ENCODE measurements around the gene KCNT2. TPM values are rescaled to one million over a fixed set of nuclear protein-coding genes. Genes with fewer than 3 reads are reported as not detected.

The KCNT2 gene
- total RNA-seq, 4 donors from 2014 or later, result 0.35 to 0.88 (median 0.51) TPM; not detected in 1

Small RNA genes lying within 50 kb of the gene (microRNA-seq; reads per million reads assigned to microRNA genes)
- 0 reads per million in 2 donors for gene MIR4735 (ENCODE audit: borderline replicate concordance in 2 of 2)

Other genes with a start within 250 kb of the KCNT2 start
- 10 to 100 TPM; 12.2 to 35.1 (median 24.3) TPM for gene CFH, start 43.6 kb upstream of the KCNT2 start, total RNA-seq
- gene CFHR3, start 166.4 kb upstream of the KCNT2 start, total RNA-seq, result 1 to 10 TPM in 1 of 4 donors, under 1 TPM in 1, not detected in 2; 0.49 to 1.5 TPM
- gene CFHR1, start 211.3 kb upstream of the KCNT2 start, total RNA-seq, result 1 to 10 TPM in 1 of 4 donors, under 1 TPM in 1, not detected in 2; 0.52 to 1.6 TPM

Data from gastrocnemius medialis (tissue), 4 donors.